WTC11 (cell line): ENCODE data around the gene PLXNA2. TPM values are rescaled to one million over a fixed set of nuclear protein-coding genes. Genes with fewer than 3 reads are reported as not detected.

Experiments used
- ATAC-seq: fragments of 200-7000 bp; cut with Tn5 transposase; 2 replicates; pipeline ENCODE4 v1.10.0; 2021; ENCODE audit warnings: mild to moderate bottlenecking, moderate library complexity
- CTCF ChIA-PET: fragments of 300-600 bp; sonication (Branson Sonifier 250); formaldehyde crosslinking; loops from one replicate; lab custom pipeline; 2021; ENCODE audit warnings: antibody characterized with exemption; lab: Charles Lee
- POLR2A ChIA-PET: fragments of 350-600 bp; sonication (Branson Sonifier 250); formaldehyde crosslinking; loops from one replicate; lab custom pipeline; 2021; ENCODE audit warnings: antibody characterized with exemption; lab: Charles Lee
- DNase-seq: peaks from one replicate; pipeline ENCODE4 v3.0.0; 2021; ENCODE audit warnings: low spot score
- H3K27ac Mint-ChIP-seq: 2 replicates; pipeline ENCODE4 v1.8.0; 2021; ENCODE audit warnings: mixed read lengths
- H3K27me3 Mint-ChIP-seq: 2 replicates; pipeline ENCODE4 v1.8.0; 2021; ENCODE audit warnings: low read depth, mild to moderate bottlenecking, moderate library complexity, mixed read lengths
- H3K36me3 Mint-ChIP-seq: 2 replicates; pipeline ENCODE4 v1.8.0; 2021; ENCODE audit warnings: mixed read lengths
- H3K4me1 Mint-ChIP-seq: 2 replicates; pipeline ENCODE4 v1.8.0; 2022; ENCODE audit warnings: mixed read lengths
- H3K4me3 Mint-ChIP-seq: 2 replicates; pipeline ENCODE4 v1.8.0; 2021; ENCODE audit warnings: mild to moderate bottlenecking, moderate library complexity, mixed read lengths
- H3K9me3 Mint-ChIP-seq: 2 replicates; pipeline ENCODE4 v1.8.0; 2021; ENCODE audit warnings: mixed read lengths
- CREM ChIP-seq: sonication (generic); formaldehyde crosslinking; IDR thresholded peaks from 2 replicates; pipeline ENCODE4 v1.8.1; 2022; ENCODE audit warnings: mild to moderate bottlenecking, missing genetic modification reagents, moderate library complexity
- EMX1 ChIP-seq: fragments of 250-450 bp; sonication (Bioruptor Pico); IDR thresholded peaks from 2 replicates; pipeline ENCODE4 v1.8.0; 2021; ENCODE audit warnings: mild to moderate bottlenecking
- KAT7 ChIP-seq: sonication (generic); formaldehyde crosslinking; IDR thresholded peaks from 2 replicates; pipeline ENCODE4 v1.8.1; 2023; ENCODE audit warnings: missing genetic modification reagents, mild to moderate bottlenecking, borderline replicate concordance
- NFYB ChIP-seq: sonication (generic); formaldehyde crosslinking; conservative IDR thresholded peaks from 2 replicates; pipeline ENCODE4 v1.8.0; 2022; ENCODE audit warnings: low read depth, missing genetic modification reagents
- PRRX2 ChIP-seq: fragments of 250-450 bp; sonication (Bioruptor Pico); IDR thresholded peaks from 2 replicates; pipeline ENCODE4 v1.8.0; 2021; ENCODE audit warnings: mild to moderate bottlenecking
- RORB ChIP-seq: fragments of 250-450 bp; sonication (Bioruptor Pico); IDR thresholded peaks from 2 replicates; pipeline ENCODE4 v1.9.0; 2021; ENCODE audit warnings: mild to moderate bottlenecking
- SMAD3 ChIP-seq: sonication (generic); formaldehyde crosslinking; IDR thresholded peaks from 2 replicates; pipeline ENCODE4 v1.8.0; 2022; ENCODE audit warnings: missing genetic modification reagents, mild to moderate bottlenecking, borderline replicate concordance
- TCF7 ChIP-seq: sonication (generic); formaldehyde crosslinking; IDR thresholded peaks from 2 replicates; pipeline ENCODE4 v1.8.0; 2022; ENCODE audit warnings: mild to moderate bottlenecking, low read depth, missing genetic modification reagents, moderate library complexity
- total RNA-seq: library from RNA; stranded (reverse); gene quantifications from 3 replicates; pipeline ENCODE4 v1.2.3, GENCODE V29; 2021
- TF ChIP-seq, protein P1 (sequence below): sonication (generic); formaldehyde crosslinking; IDR thresholded peaks from 2 replicates; pipeline ENCODE4 v1.8.1; 2022; ENCODE audit warnings: low read depth, missing genetic modification reagents, borderline replicate concordance
- TF ChIP-seq, protein P2 (sequence below): sonication (generic); formaldehyde crosslinking; IDR thresholded peaks from 2 replicates; pipeline ENCODE4 v1.8.1; 2023; ENCODE audit warnings: mild to moderate bottlenecking, missing genetic modification reagents
- TF ChIP-seq, protein P3 (sequence below): sonication (generic); formaldehyde crosslinking; IDR thresholded peaks from 2 replicates; pipeline ENCODE4 v1.8.0; 2022; ENCODE audit warnings: mild to moderate bottlenecking, missing genetic modification reagents
- TF ChIP-seq, protein P4 (sequence below): fragments of 250-450 bp; sonication (Bioruptor Pico); IDR thresholded peaks from 2 replicates; pipeline ENCODE4 v1.9.0; 2021; ENCODE audit warnings: mild to moderate bottlenecking
- TF ChIP-seq, protein P5 (sequence below): sonication (generic); formaldehyde crosslinking; IDR thresholded peaks from 2 replicates; pipeline ENCODE4 v1.8.1; 2023; ENCODE audit warnings: mild to moderate bottlenecking, moderate library complexity, missing genetic modification reagents
- TF ChIP-seq, protein P6 (sequence below): sonication (generic); formaldehyde crosslinking; IDR thresholded peaks from 2 replicates; pipeline ENCODE4 v1.8.1; 2023; ENCODE audit warnings: mild to moderate bottlenecking, missing genetic modification reagents, borderline replicate concordance

PLXNA2 gene
- total RNA-seq, 1 experiment from 2014 or later: 4.2 TPM

DNA sequence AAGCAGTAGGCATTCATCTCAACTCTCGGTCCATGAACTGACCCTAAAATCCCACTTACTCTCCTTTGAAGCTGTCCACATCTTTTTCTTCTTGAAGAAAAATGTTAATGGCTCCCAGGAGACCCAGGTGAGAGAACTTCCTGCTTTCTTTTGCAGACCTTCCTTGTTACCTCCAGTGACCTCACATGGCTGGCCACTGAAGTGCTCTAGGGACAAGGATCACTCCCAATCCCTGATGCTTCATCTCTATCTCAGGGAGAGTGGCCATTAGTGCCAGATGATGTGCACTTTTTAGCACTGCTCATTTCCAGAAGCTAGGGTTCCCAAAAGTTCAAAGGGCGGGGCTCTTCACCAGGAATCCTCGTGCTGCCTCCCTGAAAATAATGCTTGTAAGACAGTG, 16.2 kb downstream of the PLXNA2 start:
- Mint-ChIP-seq H3K27ac (no peak overlapping the region), H3K4me1 (peaks cover 49% of the 10 kb centered on the region)
- CTCF ChIA-PET: interaction anchor here (1.1 kb wide), 1 partner anchor 230 kb away, joined by 4 read pairs; no protein-coding TSS in a partner anchor

More for the DNA sequence above, 16.2 kb downstream of the PLXNA2 start:
- POLR2A ChIA-PET: no interaction called here
- DNase-seq: no peak
- TF ChIP-seq, protein P1, sequence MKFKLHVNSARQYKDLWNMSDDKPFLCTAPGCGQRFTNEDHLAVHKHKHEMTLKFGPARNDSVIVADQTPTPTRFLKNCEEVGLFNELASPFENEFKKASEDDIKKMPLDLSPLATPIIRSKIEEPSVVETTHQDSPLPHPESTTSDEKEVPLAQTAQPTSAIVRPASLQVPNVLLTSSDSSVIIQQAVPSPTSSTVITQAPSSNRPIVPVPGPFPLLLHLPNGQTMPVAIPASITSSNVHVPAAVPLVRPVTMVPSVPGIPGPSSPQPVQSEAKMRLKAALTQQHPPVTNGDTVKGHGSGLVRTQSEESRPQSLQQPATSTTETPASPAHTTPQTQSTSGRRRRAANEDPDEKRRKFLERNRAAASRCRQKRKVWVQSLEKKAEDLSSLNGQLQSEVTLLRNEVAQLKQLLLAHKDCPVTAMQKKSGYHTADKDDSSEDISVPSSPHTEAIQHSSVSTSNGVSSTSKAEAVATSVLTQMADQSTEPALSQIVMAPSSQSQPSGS (CRISPR knock-in tag): no peak
- TF ChIP-seq NFYB (CRISPR knock-in tag) (no peak), PRRX2 (CRISPR knock-in tag) (no peak), KAT7 (CRISPR knock-in tag) (no peak), RORB (CRISPR knock-in tag) (no peak), CREM (CRISPR knock-in tag) (no peak), TCF7 (CRISPR knock-in tag) (no peak), EMX1 (CRISPR knock-in tag) (no peak), SMAD3 (CRISPR knock-in tag) (no peak)
- TF ChIP-seq, protein P2, sequence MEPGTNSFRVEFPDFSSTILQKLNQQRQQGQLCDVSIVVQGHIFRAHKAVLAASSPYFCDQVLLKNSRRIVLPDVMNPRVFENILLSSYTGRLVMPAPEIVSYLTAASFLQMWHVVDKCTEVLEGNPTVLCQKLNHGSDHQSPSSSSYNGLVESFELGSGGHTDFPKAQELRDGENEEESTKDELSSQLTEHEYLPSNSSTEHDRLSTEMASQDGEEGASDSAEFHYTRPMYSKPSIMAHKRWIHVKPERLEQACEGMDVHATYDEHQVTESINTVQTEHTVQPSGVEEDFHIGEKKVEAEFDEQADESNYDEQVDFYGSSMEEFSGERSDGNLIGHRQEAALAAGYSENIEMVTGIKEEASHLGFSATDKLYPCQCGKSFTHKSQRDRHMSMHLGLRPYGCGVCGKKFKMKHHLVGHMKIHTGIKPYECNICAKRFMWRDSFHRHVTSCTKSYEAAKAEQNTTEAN (CRISPR knock-in tag): no peak
- TF ChIP-seq, protein P3, sequence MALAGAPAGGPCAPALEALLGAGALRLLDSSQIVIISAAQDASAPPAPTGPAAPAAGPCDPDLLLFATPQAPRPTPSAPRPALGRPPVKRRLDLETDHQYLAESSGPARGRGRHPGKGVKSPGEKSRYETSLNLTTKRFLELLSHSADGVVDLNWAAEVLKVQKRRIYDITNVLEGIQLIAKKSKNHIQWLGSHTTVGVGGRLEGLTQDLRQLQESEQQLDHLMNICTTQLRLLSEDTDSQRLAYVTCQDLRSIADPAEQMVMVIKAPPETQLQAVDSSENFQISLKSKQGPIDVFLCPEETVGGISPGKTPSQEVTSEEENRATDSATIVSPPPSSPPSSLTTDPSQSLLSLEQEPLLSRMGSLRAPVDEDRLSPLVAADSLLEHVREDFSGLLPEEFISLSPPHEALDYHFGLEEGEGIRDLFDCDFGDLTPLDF (CRISPR knock-in tag): no peak
- TF ChIP-seq, protein P4, sequence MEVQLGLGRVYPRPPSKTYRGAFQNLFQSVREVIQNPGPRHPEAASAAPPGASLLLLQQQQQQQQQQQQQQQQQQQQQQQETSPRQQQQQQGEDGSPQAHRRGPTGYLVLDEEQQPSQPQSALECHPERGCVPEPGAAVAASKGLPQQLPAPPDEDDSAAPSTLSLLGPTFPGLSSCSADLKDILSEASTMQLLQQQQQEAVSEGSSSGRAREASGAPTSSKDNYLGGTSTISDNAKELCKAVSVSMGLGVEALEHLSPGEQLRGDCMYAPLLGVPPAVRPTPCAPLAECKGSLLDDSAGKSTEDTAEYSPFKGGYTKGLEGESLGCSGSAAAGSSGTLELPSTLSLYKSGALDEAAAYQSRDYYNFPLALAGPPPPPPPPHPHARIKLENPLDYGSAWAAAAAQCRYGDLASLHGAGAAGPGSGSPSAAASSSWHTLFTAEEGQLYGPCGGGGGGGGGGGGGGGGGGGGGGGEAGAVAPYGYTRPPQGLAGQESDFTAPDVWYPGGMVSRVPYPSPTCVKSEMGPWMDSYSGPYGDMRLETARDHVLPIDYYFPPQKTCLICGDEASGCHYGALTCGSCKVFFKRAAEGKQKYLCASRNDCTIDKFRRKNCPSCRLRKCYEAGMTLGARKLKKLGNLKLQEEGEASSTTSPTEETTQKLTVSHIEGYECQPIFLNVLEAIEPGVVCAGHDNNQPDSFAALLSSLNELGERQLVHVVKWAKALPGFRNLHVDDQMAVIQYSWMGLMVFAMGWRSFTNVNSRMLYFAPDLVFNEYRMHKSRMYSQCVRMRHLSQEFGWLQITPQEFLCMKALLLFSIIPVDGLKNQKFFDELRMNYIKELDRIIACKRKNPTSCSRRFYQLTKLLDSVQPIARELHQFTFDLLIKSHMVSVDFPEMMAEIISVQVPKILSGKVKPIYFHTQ: no peak
- TF ChIP-seq, protein P5, sequence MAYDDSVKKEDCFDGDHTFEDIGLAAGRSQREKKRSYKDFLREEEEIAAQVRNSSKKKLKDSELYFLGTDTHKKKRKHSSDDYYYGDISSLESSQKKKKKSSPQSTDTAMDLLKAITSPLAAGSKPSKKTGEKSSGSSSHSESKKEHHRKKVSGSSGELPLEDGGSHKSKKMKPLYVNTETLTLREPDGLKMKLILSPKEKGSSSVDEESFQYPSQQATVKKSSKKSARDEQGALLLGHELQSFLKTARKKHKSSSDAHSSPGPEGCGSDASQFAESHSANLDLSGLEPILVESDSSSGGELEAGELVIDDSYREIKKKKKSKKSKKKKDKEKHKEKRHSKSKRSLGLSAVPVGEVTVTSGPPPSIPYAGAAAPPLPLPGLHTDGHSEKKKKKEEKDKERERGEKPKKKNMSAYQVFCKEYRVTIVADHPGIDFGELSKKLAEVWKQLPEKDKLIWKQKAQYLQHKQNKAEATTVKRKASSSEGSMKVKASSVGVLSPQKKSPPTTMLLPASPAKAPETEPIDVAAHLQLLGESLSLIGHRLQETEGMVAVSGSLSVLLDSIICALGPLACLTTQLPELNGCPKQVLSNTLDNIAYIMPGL: no peak
- TF ChIP-seq, protein P6, sequence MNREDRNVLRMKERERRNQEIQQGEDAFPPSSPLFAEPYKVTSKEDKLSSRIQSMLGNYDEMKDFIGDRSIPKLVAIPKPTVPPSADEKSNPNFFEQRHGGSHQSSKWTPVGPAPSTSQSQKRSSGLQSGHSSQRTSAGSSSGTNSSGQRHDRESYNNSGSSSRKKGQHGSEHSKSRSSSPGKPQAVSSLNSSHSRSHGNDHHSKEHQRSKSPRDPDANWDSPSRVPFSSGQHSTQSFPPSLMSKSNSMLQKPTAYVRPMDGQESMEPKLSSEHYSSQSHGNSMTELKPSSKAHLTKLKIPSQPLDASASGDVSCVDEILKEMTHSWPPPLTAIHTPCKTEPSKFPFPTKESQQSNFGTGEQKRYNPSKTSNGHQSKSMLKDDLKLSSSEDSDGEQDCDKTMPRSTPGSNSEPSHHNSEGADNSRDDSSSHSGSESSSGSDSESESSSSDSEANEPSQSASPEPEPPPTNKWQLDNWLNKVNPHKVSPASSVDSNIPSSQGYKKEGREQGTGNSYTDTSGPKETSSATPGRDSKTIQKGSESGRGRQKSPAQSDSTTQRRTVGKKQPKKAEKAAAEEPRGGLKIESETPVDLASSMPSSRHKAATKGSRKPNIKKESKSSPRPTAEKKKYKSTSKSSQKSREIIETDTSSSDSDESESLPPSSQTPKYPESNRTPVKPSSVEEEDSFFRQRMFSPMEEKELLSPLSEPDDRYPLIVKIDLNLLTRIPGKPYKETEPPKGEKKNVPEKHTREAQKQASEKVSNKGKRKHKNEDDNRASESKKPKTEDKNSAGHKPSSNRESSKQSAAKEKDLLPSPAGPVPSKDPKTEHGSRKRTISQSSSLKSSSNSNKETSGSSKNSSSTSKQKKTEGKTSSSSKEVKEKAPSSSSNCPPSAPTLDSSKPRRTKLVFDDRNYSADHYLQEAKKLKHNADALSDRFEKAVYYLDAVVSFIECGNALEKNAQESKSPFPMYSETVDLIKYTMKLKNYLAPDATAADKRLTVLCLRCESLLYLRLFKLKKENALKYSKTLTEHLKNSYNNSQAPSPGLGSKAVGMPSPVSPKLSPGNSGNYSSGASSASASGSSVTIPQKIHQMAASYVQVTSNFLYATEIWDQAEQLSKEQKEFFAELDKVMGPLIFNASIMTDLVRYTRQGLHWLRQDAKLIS (CRISPR knock-in tag): no peak
- H3K36me3 Mint-ChIP-seq: no peaks in the 10 kb centered on the region
- ATAC-seq: no peak
- peaks cover 4% of the 10 kb centered on the region; the same call in 1 of the 2 replicates for H3K9me3 Mint-ChIP-seq
- no peaks in the 10 kb centered on the region; the same call in 1 of the 2 replicates for H3K27me3 Mint-ChIP-seq
- no peak overlapping the region for H3K4me3 Mint-ChIP-seq
